Activated CD8-positive, alpha-beta T cell treated with anti-CD3 and anti-CD28 coated beads for 36 hours (primary cell): ENCODE results near the gene PDZD2. TPM values are rescaled to one million over a fixed set of nuclear protein-coding genes. Genes with fewer than 3 reads are reported as not detected.

Source experiments
- ATAC-seq: fragments of 200-7000 bp; cut with Tn5 transposase; one replicate; pipeline ENCODE4 v1.10.0; 2021; ENCODE audit warnings: mild to moderate bottlenecking, moderate library complexity
- CTCF ChIA-PET: fragments of 350-600 bp; sonication (Branson Sonifier 250); formaldehyde crosslinking; loops from one replicate; lab custom pipeline; 2021; ENCODE audit warnings: antibody characterized with exemption; lab: Charles Lee
- POLR2A ChIA-PET: fragments of 350-600 bp; sonication (Branson Sonifier 250); formaldehyde crosslinking; loops from one replicate; lab custom pipeline; 2021; ENCODE audit warnings: antibody characterized with exemption; lab: Charles Lee
- DNase-seq: peaks from one replicate; pipeline ENCODE4 v3.0.0-alpha.2; 2020
- H3K27ac Mint-ChIP-seq: one replicate; pipeline ENCODE4 v1.8.0; 2021; ENCODE audit warnings: mild to moderate bottlenecking, mixed read lengths
- H3K27me3 Mint-ChIP-seq: one replicate; pipeline ENCODE4 v1.8.0; 2021; ENCODE audit warnings: mixed read lengths
- H3K36me3 Mint-ChIP-seq: one replicate; pipeline ENCODE4 v1.8.0; 2021; ENCODE audit warnings: low read depth, mixed read lengths
- H3K4me1 Mint-ChIP-seq: one replicate; pipeline ENCODE4 v1.8.0; 2021; ENCODE audit warnings: low read depth, mixed read lengths
- H3K4me3 Mint-ChIP-seq: one replicate; pipeline ENCODE4 v1.8.0; 2021; ENCODE audit warnings: mild to moderate bottlenecking, moderate library complexity, mixed read lengths
- H3K9me3 Mint-ChIP-seq: one replicate; pipeline ENCODE4 v1.8.0; 2021; ENCODE audit warnings: mixed read lengths
- CTCF ChIP-seq: fragments of 200-600 bp; IDR thresholded peaks from one replicate; pipeline ENCODE4 v1.8.0; 2022; ENCODE audit warnings: antibody characterized with exemption, mild to moderate bottlenecking
- intact Hi-C: fragments of 100-400 bp; cut with micrococcal nuclease; formaldehyde crosslinking; loops from one replicate; pipeline ENCODE4 v1.10.0; 2022
- total RNA-seq, 2 experiments: library from RNA; stranded (reverse); gene quantifications; one replicate each; pipeline ENCODE4 v1.2.3, GENCODE V29; 2021

The PDZD2 gene
- total RNA-seq, 2 experiments from 2014 or later: not detected

- ATAC-seq (no peak), DNase-seq (no peak)
- no peaks in the 10 kb centered on the region for H3K4me1 Mint-ChIP-seq
- no peaks in the 10 kb centered on the region for H3K36me3 Mint-ChIP-seq
- POLR2A ChIA-PET: no interaction called here
- CTCF ChIA-PET: interaction anchor here (1.0 to 1.9 kb wide), 3 partner anchors 18 to 20 kb away, joined by 3 to 6 read pairs (median 5); no protein-coding TSS in a partner anchor
- intact Hi-C loops: no loop called here
- H3K27ac Mint-ChIP-seq: no peak overlapping the region
- H3K4me3 Mint-ChIP-seq: no peak overlapping the region
- H3K9me3 Mint-ChIP-seq: no peaks in the 10 kb centered on the region
- H3K27me3 Mint-ChIP-seq: no peaks in the 10 kb centered on the region
- TF ChIP-seq CTCF: peak; percentile 32
Measured at GRCh38 chr5:32057187-32058096, 418.5 kb downstream of the PDZD2 start.

GRCh38 chr5:32058101-32058500 is 419.2 kb downstream of the PDZD2 start:
- ATAC-seq: no peak
- Mint-ChIP-seq H3K4me1 (no peaks in the 10 kb centered on the region), H3K27me3 (no peaks in the 10 kb centered on the region), H3K36me3 (no peaks in the 10 kb centered on the region), H3K27ac (no peak overlapping the region), H3K4me3 (no peak overlapping the region), H3K9me3 (no peaks in the 10 kb centered on the region)
- TF ChIP-seq CTCF: no peak
- ChIA-PET CTCF (interaction anchor here (1.0 to 1.9 kb wide), 3 partner anchors 17 to 35 kb away, joined by 3 to 6 read pairs (median 4); no protein-coding TSS in a partner anchor), POLR2A (no interaction called here)
- no peak for DNase-seq
- intact Hi-C loops: no loop called here

GRCh38 chr5:32058997-32059396 is 420.1 kb downstream of the PDZD2 start:
- ChIA-PET POLR2A (no interaction called here), CTCF (interaction anchor here (1.1 to 1.9 kb wide), 3 partner anchors 18 to 34 kb away, joined by 3 to 6 read pairs (median 4); no protein-coding TSS in a partner anchor)
- Mint-ChIP-seq H3K9me3 (no peaks in the 10 kb centered on the region), H3K27me3 (no peaks in the 10 kb centered on the region), H3K4me1 (no peaks in the 10 kb centered on the region), H3K27ac (no peak overlapping the region), H3K36me3 (no peaks in the 10 kb centered on the region), H3K4me3 (no peak overlapping the region)
- intact Hi-C loops: no loop called here
- DNase-seq (no peak), ATAC-seq (no peak)
- TF ChIP-seq CTCF: no peak

- ChIA-PET CTCF (interaction anchor here (1.1 to 1.9 kb wide), 3 partner anchors 17 to 33 kb away, joined by 3 to 8 read pairs (median 3); no protein-coding TSS in a partner anchor), POLR2A (no interaction called here)
- Mint-ChIP-seq H3K27ac (no peak overlapping the region), H3K36me3 (no peaks in the 10 kb centered on the region), H3K9me3 (no peaks in the 10 kb centered on the region), H3K4me1 (no peaks in the 10 kb centered on the region), H3K27me3 (no peaks in the 10 kb centered on the region), H3K4me3 (no peak overlapping the region)
- no peak for TF ChIP-seq CTCF
- no peak for ATAC-seq
- DNase-seq: no peak
- intact Hi-C loops: no loop called here
Measured at GRCh38 chr5:32059761-32060530, 421.0 kb downstream of the PDZD2 start.
